ENCODE results near the gene ZNF521. TPM values are rescaled to one million over a fixed set of nuclear protein-coding genes. Genes with fewer than 3 reads are reported as not detected.

Gene ZNF521
- total RNA-seq, 1 experiment from 2014 or later = not detected

GRCh38 chr18:25334588-25334987 lies 17.4 kb downstream of the ZNF521 start:
- Histone ChIP-seq H3K79me2 (ENCODE audit: low read depth) (no peaks in the 10 kb centered on the region), H3K9me2 (ENCODE audit: insufficient read depth) (no peaks in the 10 kb centered on the region), H3K36me3 (ENCODE audit: low read depth) (no peaks in the 10 kb centered on the region), H3K27ac (no peak overlapping the region), H2AFZ (no peak overlapping the region), H3F3A (ENCODE audit: insufficient read depth, low read depth) (no peaks in the 10 kb centered on the region), H3K4me3 (no peak overlapping the region), H3K27me3 (ENCODE audit: insufficient read depth, low read depth) (peaks cover 9% of the 10 kb centered on the region; the same call in 1 of the 2 replicates), H3K4me2 (no peak overlapping the region), H3K4me1 (replicated peaks; ENCODE audit: insufficient read depth) (no peaks in the 10 kb centered on the region), H4K20me1 (ENCODE audit: insufficient read depth) (no peaks in the 10 kb centered on the region), H3K9me3 (ENCODE audit: insufficient read depth, low read depth) (no peaks in the 10 kb centered on the region)
- TF ChIP-seq EZH2 (IDR thresholded peaks at IDR 0.05; ENCODE audit: low read depth) (no peak), CTCF (conservative IDR thresholded peaks at IDR 0.05) (no peak)
- ChIA-PET POLR2A (ENCODE audit: unreplicated experiment) (no interaction called here), CTCF (no interaction called here)
- intact Hi-C loops (cut with micrococcal nuclease; ENCODE audit: unreplicated experiment) = no loop called here
- BruUV-seq (replicated peaks) = no TSS peak
- no peak for DNase-seq

GRCh38 chr18:25332002-25332401 lies 20.0 kb downstream of the ZNF521 start:
- H3K79me2 ChIP-seq (ENCODE audit: low read depth) = no peaks in the 10 kb centered on the region
- TF ChIP-seq CTCF (conservative IDR thresholded peaks at IDR 0.05) (no peak), EZH2 (IDR thresholded peaks at IDR 0.05; ENCODE audit: low read depth) (no peak)
- no peaks in the 10 kb centered on the region for H4K20me1 ChIP-seq (ENCODE audit: insufficient read depth)
- no peak overlapping the region for H3K4me2 ChIP-seq
- H3K4me3 ChIP-seq = no peak overlapping the region
- DNase-seq = no peak
- no peaks in the 10 kb centered on the region for H3F3A ChIP-seq (ENCODE audit: insufficient read depth, low read depth)
- no peaks in the 10 kb centered on the region for H3K36me3 ChIP-seq (ENCODE audit: low read depth)
- CTCF ChIA-PET = no interaction called here
- POLR2A ChIA-PET (ENCODE audit: unreplicated experiment) = no interaction called here
- peaks cover 9% of the 10 kb centered on the region; the same call in 1 of the 2 replicates for H3K27me3 ChIP-seq (ENCODE audit: insufficient read depth, low read depth)
- H3K9me3 ChIP-seq (ENCODE audit: insufficient read depth, low read depth) = no peaks in the 10 kb centered on the region
- no peak overlapping the region for H2AFZ ChIP-seq
- H3K27ac ChIP-seq = no peak overlapping the region
- no peaks in the 10 kb centered on the region for H3K9me2 ChIP-seq (ENCODE audit: insufficient read depth)
- BruUV-seq (replicated peaks) = no TSS peak
- no peaks in the 10 kb centered on the region for H3K4me1 ChIP-seq (replicated peaks; ENCODE audit: insufficient read depth)
- intact Hi-C loops (cut with micrococcal nuclease; ENCODE audit: unreplicated experiment) = no loop called here

- H3K4me1 ChIP-seq (replicated peaks; ENCODE audit: insufficient read depth) = no peaks in the 10 kb centered on the region
- H3F3A ChIP-seq (ENCODE audit: insufficient read depth, low read depth) = no peaks in the 10 kb centered on the region
- no TSS peak for BruUV-seq (replicated peaks)
- no peaks in the 10 kb centered on the region for H3K9me2 ChIP-seq (ENCODE audit: insufficient read depth)
- ChIA-PET CTCF (no interaction called here), POLR2A (ENCODE audit: unreplicated experiment) (no interaction called here)
- H3K36me3 ChIP-seq (ENCODE audit: low read depth) = no peaks in the 10 kb centered on the region
- no peak overlapping the region for H3K27ac ChIP-seq
- no peak overlapping the region for H3K4me2 ChIP-seq
- no peaks in the 10 kb centered on the region for H3K27me3 ChIP-seq (ENCODE audit: insufficient read depth, low read depth)
- no peaks in the 10 kb centered on the region for H3K79me2 ChIP-seq (ENCODE audit: low read depth)
- no peaks in the 10 kb centered on the region for H3K9me3 ChIP-seq (ENCODE audit: insufficient read depth, low read depth)
- intact Hi-C loops (cut with micrococcal nuclease; ENCODE audit: unreplicated experiment) = no loop called here
- H4K20me1 ChIP-seq (ENCODE audit: insufficient read depth) = no peaks in the 10 kb centered on the region
- no peak for DNase-seq
- no peak overlapping the region for H3K4me3 ChIP-seq
- TF ChIP-seq CTCF (conservative IDR thresholded peaks at IDR 0.05) = no peak
- no peak for TF ChIP-seq EZH2 (IDR thresholded peaks at IDR 0.05; ENCODE audit: low read depth)
- H2AFZ ChIP-seq = no peak overlapping the region
These were observed 22.2 kb downstream of the ZNF521 start for GRCh38 chr18:25329783-25330182.

Data from PC-9 (cell line).